Measurements from ENCODE around the gene GIMAP8.
"Not testable (repeated sequence)": the region's sequence is repeated elsewhere in the genome, so short reads cannot be mapped to it uniquely, and the experiment has no call there.

- TF ChIP-seq MAX (IDR thresholded peaks at IDR 0.05); CTCF (IDR thresholded peaks at IDR 0.05; ENCODE audit: control extremely low read depth in 1 of 3, insufficient read depth in 1 of 3, low read depth in 1 of 3, low read length in 3 of 3); TAF1 (IDR thresholded peaks at IDR 0.05; ENCODE audit: low read depth, low read length); YY1 (IDR thresholded peaks at IDR 0.05; ENCODE audit: low read depth, low read length); NRF1 (IDR thresholded peaks at IDR 0.05; ENCODE audit: low read depth, low read length); POLR2AphosphoS5 (IDR thresholded peaks at IDR 0.05; ENCODE audit: low read depth, low read length); POLR2A (IDR thresholded peaks at IDR 0.05; ENCODE audit: control extremely low read depth in 1 of 2, low read depth in 2 of 2, low read length in 2 of 2); BRCA1 (IDR thresholded peaks at IDR 0.05; ENCODE audit: low read depth, low read length); ASH2L (IDR thresholded peaks at IDR 0.05; ENCODE audit: low read length); EZH2 (IDR thresholded peaks at IDR 0.05; ENCODE audit: low read depth, low read length, severe bottlenecking); USF2 (IDR thresholded peaks at IDR 0.05; ENCODE audit: low read length); EP300 (IDR thresholded peaks at IDR 0.05; ENCODE audit: borderline replicate concordance in 1 of 2, low read depth in 2 of 2, low read length in 2 of 2); E2F6 (IDR thresholded peaks at IDR 0.05): not testable (repeated sequence)
These were observed 33.1 kb downstream of the GIMAP8 start for GRCh38 chr7:150483514-150483913.

Measured in H1 (cell line).